Natural killer cell (primary cell): ENCODE data around the gene GRK2. TPM values are rescaled to one million over a fixed set of nuclear protein-coding genes. Genes with fewer than 3 reads are reported as not detected.

Experiments used
- ATAC-seq, 3 donors: fragments of 150-1000 bp in 2 of 3; fragments of 200-7000 bp in 1 of 3; cut with Tn5 transposase; 1 replicate in 1 of 3; 2 replicates in 2 of 3; pipeline ENCODE4 v1.10.0; 2021; ENCODE audit warnings: mild to moderate bottlenecking in 2 of 3, moderate library complexity in 2 of 3
- DNase-seq, 2 donors: peaks; one replicate each; pipeline versions ENCODE4 v3.0.0 to v3.0.0-alpha.2; 2013 to 2021; ENCODE audit warnings: mixed read lengths in 1 of 2
- H3K27ac ChIP-seq: one replicate; pipeline ENCODE4 v1.5.1; 2013; ENCODE audit warnings: mild to moderate bottlenecking, low read length
- H3K27me3 ChIP-seq: one replicate; pipeline ENCODE4 v1.6.1; 2013; ENCODE audit warnings: low read length; ENCODE audit not compliant: control insufficient read depth, insufficient read depth
- H3K36me3 ChIP-seq: one replicate; pipeline ENCODE4 v1.6.1; 2013; ENCODE audit warnings: low read length; ENCODE audit not compliant: control insufficient read depth, insufficient read depth
- H3K4me1 ChIP-seq: one replicate; pipeline ENCODE4 v1.6.1; 2013; ENCODE audit warnings: low read length; ENCODE audit not compliant: control insufficient read depth, insufficient read depth
- H3K4me3 ChIP-seq: one replicate; pipeline ENCODE4 v1.5.1; 2013; ENCODE audit warnings: low read length
- H3K9me3 ChIP-seq: one replicate; pipeline ENCODE4 v1.6.1; 2013; ENCODE audit warnings: low read length; ENCODE audit not compliant: control insufficient read depth, insufficient read depth
- H3K27ac Mint-ChIP-seq, 2 donors: one replicate each; pipeline ENCODE4 v1.8.0; 2022; ENCODE audit warnings: mild to moderate bottlenecking in 2 of 2, mixed read lengths in 2 of 2, moderate library complexity in 1 of 2
- H3K27me3 Mint-ChIP-seq, 2 donors: one replicate each; pipeline ENCODE4 v1.8.0; 2022; ENCODE audit warnings: low read depth in 2 of 2, mixed read lengths in 2 of 2
- H3K36me3 Mint-ChIP-seq: one replicate; pipeline ENCODE4 v1.8.0; 2022; ENCODE audit warnings: mixed read lengths
- H3K4me1 Mint-ChIP-seq, 2 donors: one replicate each; pipeline ENCODE4 v1.8.0; 2022; ENCODE audit warnings: mixed read lengths in 2 of 2
- H3K4me3 Mint-ChIP-seq: one replicate; pipeline ENCODE4 v1.8.0; 2022; ENCODE audit warnings: mild to moderate bottlenecking, moderate library complexity, mixed read lengths
- H3K9me3 Mint-ChIP-seq, 2 donors: one replicate each; pipeline ENCODE4 v1.8.0; 2022; ENCODE audit warnings: mixed read lengths in 2 of 2
- WGBS: methylation state at CpG from one replicate; pipeline ENCODE4 v1.1.7; 2013; ENCODE audit warnings: missing lambda C conversion rate; ENCODE audit not compliant: insufficient coverage; 5-methylcytosine and 5-hydroxymethylcytosine counted together
- intact Hi-C: fragments of 100-400 bp; cut with micrococcal nuclease; formaldehyde crosslinking; loops from one replicate; pipeline ENCODE4 v1.14.2; 2022
- total RNA-seq, 4 donors: library from RNA; stranded (reverse); fragments of 120-200 nt in 1 of 4; gene quantifications; one replicate each; pipeline versions ENCODE4 v1.2.3 to v1.2.4, GENCODE V29; 2013 to 2022
- TF ChIP-seq, protein P1 (sequence below): fragments of 200-600 bp; IDR thresholded peaks from one replicate; pipeline ENCODE4 v1.8.0; 2022; ENCODE audit warnings: antibody characterized with exemption

The GRK2 gene
- total RNA-seq, 3 donors from 2014 or later (not counting 1 experiment from before 2014, with no cell fraction given), result 390 to 482 (median 441) TPM

DNA sequence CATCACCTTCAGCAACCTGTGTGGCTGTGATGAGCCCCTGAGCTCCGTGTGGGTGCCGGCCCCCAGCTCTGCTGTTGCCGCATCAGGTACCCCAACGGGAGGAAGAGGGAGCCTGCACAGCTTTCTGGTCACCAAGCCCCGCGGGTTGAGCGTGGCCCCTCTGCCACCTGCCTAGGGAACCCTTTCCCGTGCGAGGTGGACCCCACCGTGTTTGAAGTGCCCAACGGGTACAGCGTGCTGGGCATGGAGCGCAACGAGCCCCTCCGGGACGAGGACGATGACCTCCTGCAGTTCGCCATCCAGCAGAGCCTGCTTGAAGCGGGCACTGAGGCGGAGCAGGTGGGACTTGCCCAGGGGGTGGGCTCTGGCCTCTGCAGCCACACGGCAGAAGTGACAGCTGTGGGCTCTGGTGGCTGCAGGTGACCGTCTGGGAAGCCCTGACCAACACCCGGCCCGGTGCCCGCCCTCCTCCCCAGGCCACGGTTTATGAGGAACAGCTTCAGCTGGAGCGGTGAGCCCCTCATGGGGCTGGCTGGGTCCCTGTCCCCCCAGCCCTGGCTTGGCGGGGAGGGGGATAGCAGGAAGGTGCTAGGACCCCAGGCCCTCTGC is 35.1 kb downstream of the GRK2 start:
- Mint-ChIP-seq H3K36me3 (peaks cover 9% of the 10 kb centered on the region), H3K9me3 (no peaks in the 10 kb centered on the region), H3K4me3 (no peak overlapping the region), H3K4me1 (peaks cover 17 to 25% of the 10 kb centered on the region in 2 donors), H3K27ac (peak overlapping the region in 1 of 2 donors; percentile 82), H3K27me3 (no peaks in the 10 kb centered on the region)
- Histone ChIP-seq H3K27ac (no peak overlapping the region), H3K27me3 (no peaks in the 10 kb centered on the region), H3K4me3 (no peak overlapping the region), H3K9me3 (no peaks in the 10 kb centered on the region), H3K4me1 (peaks cover 25% of the 10 kb centered on the region), H3K36me3 (peaks cover 42% of the 10 kb centered on the region)
- no peak for ATAC-seq
- no peak for DNase-seq
- TF ChIP-seq, protein P1, sequence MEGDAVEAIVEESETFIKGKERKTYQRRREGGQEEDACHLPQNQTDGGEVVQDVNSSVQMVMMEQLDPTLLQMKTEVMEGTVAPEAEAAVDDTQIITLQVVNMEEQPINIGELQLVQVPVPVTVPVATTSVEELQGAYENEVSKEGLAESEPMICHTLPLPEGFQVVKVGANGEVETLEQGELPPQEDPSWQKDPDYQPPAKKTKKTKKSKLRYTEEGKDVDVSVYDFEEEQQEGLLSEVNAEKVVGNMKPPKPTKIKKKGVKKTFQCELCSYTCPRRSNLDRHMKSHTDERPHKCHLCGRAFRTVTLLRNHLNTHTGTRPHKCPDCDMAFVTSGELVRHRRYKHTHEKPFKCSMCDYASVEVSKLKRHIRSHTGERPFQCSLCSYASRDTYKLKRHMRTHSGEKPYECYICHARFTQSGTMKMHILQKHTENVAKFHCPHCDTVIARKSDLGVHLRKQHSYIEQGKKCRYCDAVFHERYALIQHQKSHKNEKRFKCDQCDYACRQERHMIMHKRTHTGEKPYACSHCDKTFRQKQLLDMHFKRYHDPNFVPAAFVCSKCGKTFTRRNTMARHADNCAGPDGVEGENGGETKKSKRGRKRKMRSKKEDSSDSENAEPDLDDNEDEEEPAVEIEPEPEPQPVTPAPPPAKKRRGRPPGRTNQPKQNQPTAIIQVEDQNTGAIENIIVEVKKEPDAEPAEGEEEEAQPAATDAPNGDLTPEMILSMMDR, result no peak
- intact Hi-C loops, result no loop called here
- WGBS, result 96% methylated on average over 28 of the region's 28 CpGs

DNA sequence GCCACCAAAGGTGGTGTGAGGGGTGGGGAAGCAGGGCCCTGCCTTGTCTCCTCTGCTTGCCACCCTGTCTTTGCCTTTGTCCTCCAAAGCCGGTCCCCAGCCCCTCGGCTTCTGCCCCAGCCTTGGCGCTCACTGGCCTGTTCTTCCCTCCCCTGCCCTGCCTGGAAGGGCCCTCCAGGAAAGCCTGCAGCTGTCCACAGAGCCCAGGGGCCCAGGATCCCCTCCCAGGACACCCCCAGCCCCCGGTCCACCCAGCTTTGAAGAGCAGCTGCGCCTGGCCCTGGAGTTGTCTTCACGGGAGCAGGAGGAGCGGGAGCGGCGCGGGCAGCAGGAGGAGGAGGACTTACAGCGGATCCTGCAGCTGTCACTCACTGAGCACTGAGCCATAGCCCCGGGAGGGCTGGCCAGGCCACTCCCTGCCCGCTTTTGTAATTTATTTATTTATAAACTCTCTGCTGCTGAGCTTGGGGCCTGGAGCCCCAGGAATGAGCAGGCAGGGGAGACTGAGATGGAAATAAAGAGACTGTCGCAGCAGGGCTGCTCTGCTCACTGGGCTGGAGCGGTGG is 35.8 kb downstream of the GRK2 start:
- Histone ChIP-seq H3K4me3 (no peak overlapping the region), H3K4me1 (peaks cover 25% of the 10 kb centered on the region), H3K27ac (peak overlapping the region; percentile 43), H3K9me3 (no peaks in the 10 kb centered on the region), H3K27me3 (no peaks in the 10 kb centered on the region), H3K36me3 (peaks cover 38% of the 10 kb centered on the region)
- 96% methylated on average over 15 of the region's 15 CpGs for WGBS
- ATAC-seq, result no peak
- peaks cover 3% of the 10 kb centered on the region for H3K36me3 Mint-ChIP-seq
- intact Hi-C loops, result loop anchor here (2.0 kb wide), 1 partner anchor 13 kb away; the partner anchor contains the start of gene ANKRD13D
- H3K27me3 Mint-ChIP-seq, result no peaks in the 10 kb centered on the region
- peak overlapping the region; percentile 54 to 82 for H3K27ac Mint-ChIP-seq
- TF ChIP-seq, protein P1, result no peak
- peaks cover 13 to 25% of the 10 kb centered on the region in 2 donors for H3K4me1 Mint-ChIP-seq
- no peak for DNase-seq
- no peaks in the 10 kb centered on the region for H3K9me3 Mint-ChIP-seq
- peak overlapping the region; percentile 79 for H3K4me3 Mint-ChIP-seq

DNA sequence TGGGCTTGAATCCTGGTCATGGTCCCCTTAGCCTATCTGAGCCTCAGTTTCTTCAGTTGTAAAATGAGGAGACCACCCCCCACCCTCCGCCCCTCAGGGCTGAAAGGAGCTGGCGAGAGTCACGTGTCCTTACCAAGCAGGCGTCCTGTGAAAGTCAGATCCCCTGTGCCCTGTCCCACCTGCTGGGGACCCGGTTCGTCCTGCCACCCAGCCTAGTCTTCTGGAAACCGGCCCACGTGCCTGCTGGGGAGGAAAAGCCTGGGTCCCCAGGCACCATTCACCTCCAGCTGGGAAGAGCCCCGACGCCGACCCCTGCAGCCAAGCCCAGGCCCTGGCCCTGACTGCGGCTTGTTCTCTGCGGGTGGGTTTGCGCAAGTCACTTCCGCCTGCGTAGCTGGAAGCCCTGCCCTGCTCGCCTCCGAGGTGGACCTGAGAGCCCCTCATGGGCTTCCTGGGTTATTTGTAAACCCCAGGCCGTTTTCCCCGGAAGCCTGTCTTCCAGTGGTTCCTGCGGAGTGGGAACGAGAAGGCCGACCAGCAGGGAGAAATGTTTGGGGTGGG is 36.4 kb downstream of the GRK2 start:
- Histone ChIP-seq H3K4me3 (peak overlapping the region; percentile 50), H3K9me3 (no peaks in the 10 kb centered on the region), H3K27ac (peak overlapping the region; percentile 43), H3K36me3 (peaks cover 36% of the 10 kb centered on the region), H3K27me3 (no peaks in the 10 kb centered on the region), H3K4me1 (peaks cover 25% of the 10 kb centered on the region)
- no peaks in the 10 kb centered on the region for H3K27me3 Mint-ChIP-seq
- no peaks in the 10 kb centered on the region for H3K9me3 Mint-ChIP-seq
- intact Hi-C loops, result loop anchor here (2.0 kb wide), 1 partner anchor 14 kb away; the partner anchor contains the start of gene ANKRD13D
- peak overlapping the region; percentile 54 to 82 for H3K27ac Mint-ChIP-seq
- peak overlapping the region; percentile 79 for H3K4me3 Mint-ChIP-seq
- 42% methylated on average over 20 of the region's 23 CpGs for WGBS
- H3K4me1 Mint-ChIP-seq, result peaks cover 13 to 25% of the 10 kb centered on the region in 2 donors
- H3K36me3 Mint-ChIP-seq, result no peaks in the 10 kb centered on the region
- DNase-seq (peak in 1 of 2 donors; percentile 43), ATAC-seq (peak; percentile 52 to 77 (median 55))
- TF ChIP-seq, protein P1, result no peak
